Myocyte (in vitro differentiated cells): ENCODE measurements around the gene OR2T6. TPM values are rescaled to one million over a fixed set of nuclear protein-coding genes. Genes with fewer than 3 reads are reported as not detected.
"Not testable (repeated sequence)": the region's sequence is repeated elsewhere in the genome, so short reads cannot be mapped to it uniquely, and the experiment has no call there.

Source experiments
- DNase-seq: peaks from one replicate; pipeline ENCODE4 v3.0.0-alpha.2; 2012; ENCODE audit warnings: low read depth
- polyA plus RNA-seq: library from polyadenylated mRNA; unstranded; fragments of >200 nt; gene quantifications from one replicate; pipeline ENCODE4 v1.2.1, GENCODE V29; 2012; ENCODE audit warnings: missing spikeins
- total RNA-seq: library from RNA; depleted of rRNA; stranded (reverse); fragments of >200 nt; gene quantifications from 2 replicates; pipeline ENCODE4 v1.2.3, GENCODE V29; 2014

Gene OR2T6, protein sequence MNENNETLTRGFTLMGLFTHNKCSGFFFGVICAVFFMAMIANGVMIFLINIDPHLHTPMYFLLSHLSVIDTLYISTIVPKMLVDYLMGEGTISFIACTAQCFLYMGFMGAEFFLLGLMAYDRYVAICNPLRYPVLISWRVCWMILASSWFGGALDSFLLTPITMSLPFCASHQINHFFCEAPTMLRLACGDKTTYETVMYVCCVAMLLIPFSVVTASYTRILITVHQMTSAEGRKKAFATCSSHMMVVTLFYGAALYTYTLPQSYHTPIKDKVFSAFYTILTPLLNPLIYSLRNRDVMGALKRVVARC
- total RNA-seq: not detected in 2 replicates
- not detected for polyA plus RNA-seq

DNA sequence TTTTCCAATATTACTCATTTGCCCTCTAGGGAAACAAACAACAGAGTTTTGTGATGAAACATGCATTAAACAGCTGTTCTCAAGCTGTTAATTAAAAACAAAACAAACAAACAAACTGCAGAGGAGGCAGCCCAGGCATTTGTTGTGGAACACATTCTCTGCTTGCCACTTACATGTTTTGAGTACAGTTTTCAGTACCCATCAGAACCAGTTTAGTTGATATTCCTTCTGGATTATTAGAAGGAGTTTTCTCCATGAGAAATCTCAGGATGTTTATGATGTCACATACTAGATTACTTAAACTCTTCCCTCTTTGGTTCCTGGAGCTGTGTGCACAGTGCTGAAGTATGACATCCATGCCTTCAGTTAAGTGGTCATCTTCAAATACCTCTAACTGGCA lies at the start of gene OR2T6:
OR2T6 (plus strand) TSS at position 301 of the 400 bp plus-strand sequence. CDS start 11,863 bp downstream, outside the sequence.
- DNase-seq: no peak

DNA sequence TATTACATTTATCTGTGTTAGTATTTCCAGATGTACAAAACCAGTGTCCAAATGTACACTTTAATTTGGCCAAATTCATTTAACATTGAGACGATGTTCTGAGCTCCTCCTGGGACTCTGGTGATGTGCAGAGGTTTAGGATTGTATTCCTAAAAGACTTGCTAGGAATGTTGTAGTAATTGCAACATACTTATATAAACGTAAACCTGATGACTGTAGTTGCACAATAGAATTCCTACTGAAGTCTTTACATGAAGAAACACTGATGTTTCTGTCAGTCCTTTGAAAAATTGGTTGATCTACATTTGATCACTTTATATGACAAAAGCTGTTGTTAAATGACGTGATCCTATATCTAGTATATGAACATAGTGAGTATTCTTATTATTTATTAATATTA lies 32.1 kb upstream of the OR2T6 start:
- DNase-seq: no peak

DNA sequence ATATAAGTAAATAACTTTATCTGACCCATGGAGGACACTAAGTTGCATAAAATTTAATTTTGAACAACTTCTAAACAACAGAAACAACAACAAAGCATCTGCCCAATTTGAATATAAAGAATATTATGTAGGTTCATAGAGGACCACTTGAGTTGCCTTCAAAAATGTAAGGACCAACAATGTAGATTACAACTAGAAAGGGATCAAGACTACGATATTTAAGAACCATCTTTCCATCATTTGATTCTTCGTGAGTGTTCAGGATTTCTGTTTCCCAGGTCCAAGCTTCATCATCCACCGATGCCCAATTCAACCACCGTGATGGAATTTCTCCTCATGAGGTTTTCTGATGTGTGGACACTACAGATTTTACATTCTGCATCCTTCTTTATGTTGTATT lies 27.1 kb upstream of the OR2T6 start, which contains the start of gene OR14C36:
OR14C36 (plus strand) TSS at position 301 of the 400 bp plus-strand sequence; CDS start at position 301, 0 bp downstream.
- no peak for DNase-seq

DNA sequence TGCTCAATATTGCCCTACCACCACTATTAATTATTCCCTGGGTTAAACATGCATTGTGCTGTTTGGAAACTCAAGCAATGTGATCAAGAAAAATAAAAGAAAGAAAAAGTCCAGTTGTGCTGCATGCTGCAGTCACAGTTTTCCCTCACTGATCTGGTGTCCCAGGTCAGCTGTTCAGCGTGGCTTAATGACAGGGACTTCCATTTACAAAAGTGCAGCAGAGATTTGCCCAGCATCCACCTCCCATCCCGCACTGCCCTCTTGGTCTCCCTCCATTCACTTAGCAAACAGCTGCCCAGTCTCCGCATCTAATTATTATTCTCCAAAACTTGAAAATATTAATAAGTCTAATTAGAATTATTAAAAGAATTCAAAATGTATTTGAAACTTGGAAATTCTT lies 16.1 kb upstream of the OR2T6 start:
- no peak for DNase-seq

DNA sequence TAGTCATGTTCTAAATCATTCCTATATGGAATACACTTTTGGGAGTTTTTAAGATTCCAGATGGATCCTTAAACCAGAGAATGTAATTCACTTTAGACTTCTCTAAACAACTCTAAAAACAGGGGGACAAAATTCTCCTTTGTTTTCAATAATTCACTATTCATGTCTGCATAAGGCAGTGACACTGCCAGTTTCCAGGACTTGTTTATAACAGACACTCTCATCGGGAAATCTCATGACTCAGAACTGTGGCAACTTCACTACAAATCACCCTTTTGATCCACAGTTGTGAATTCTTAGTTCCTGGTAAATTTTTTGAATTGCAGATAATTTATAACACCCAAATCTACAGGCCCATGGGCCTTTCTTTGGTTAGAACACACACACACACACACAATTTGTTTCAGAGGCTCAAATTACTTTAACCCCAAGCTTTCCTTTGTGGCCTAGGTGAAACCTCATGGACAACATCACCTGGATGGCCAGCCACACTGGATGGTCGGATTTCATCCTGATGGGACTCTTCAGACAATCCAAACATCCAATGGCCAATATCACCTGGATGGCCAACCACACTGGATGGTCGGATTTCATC lies 14.3 kb upstream of the OR2T6 start, which contains the start of gene OR2T4:
OR2T4 (plus strand) TSS at position 545 of the 595 bp plus-strand sequence; CDS start at position 545, 0 bp downstream.
- no peak for DNase-seq

DNA sequence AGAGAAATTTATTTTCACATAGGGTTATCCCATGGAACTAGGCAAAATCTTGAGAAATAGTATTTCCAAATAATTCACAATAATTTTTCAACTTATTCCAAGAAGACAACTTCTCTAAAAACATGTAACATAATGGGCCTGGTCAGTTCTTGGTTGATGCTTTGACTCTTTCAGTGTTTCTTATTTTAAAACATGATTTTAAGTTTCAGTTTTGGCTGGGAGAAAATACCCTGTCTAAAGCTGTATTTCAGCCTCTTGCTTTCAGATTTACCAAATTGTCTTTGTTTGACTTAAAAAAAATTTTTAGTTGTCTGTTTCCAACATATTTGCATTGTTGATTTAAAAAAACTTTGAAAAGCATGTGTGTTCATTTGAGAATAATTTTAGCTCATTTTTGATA lies 8.9 kb upstream of the OR2T6 start:
- no peak for DNase-seq

DNA sequence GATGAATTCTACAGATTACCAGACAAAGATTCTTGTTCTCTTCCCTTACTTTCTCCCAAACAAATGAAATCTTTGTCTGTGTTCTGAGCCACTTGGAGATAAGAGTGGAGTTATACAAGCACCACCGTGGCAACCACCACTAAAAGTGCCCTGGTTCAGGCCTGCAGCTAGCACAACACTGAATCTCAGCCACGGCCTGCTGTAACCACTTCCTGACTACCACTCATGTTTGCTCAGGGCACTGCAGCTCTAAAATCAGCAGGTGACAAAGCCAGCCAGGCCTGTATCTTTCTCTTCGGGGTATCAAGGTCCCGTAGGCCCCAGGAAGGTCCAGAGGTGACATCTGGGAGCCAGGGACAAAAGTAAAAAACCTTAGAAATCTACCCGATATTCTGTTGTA lies 3.2 kb upstream of the OR2T6 start:
- DNase-seq: no peak

DNA sequence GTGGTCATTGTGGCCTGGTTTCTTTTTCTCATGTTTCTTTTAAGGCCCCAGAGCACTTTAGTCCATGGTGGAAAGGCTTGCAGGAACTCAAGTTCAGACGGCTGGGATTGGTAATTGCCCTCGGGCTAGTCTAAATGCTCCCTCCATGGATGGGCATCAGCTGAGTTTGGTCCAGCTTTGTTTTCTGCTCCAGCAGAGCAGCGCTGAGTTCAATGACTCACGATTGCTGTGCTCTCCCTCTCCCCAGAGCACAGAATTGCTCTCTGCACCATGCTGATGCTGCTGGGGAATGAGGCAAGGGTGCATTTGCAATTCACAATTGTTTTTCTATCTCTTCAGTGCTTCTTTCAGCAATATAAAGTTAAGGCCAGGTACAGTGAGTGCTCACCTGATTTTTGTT lies 1.8 kb upstream of the OR2T6 start:
- DNase-seq: no peak

DNA sequence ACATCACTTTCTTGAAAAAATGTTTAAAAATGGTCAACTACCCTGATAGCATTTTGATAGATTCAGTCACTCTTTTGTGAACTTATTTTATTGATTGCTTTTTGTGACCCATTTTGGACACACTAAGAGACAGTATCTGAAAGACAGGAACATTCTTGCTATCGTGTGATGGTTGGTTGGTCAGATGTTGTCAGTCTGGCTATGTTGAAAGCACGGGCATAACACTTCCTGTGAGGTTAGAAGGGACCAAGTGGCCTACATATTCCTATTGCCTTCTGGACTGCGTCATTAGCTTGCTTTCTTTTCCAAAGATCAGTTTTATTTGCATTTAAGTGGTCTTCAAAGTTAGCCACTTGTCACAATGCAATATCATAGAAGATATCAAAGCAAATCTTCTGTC lies 1.4 kb downstream of the OR2T6 start:
- no peak for DNase-seq

DNA sequence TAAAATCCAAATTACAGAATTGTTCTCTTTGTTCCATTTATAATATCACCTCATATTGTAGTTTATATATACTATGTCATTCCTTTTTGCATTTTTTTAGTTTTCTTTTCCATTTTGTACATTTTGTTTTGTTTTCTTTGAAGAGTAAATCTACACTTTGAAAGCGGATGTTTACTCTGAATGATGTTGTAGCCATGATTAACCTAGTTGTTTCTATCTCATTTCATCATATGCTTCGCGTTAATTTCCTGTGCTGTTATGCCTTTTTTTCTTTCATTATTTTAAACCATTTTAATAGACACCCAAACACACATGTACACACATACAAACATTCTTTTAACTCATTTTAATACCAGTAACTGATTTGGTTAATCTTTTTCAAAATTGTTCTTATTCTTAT lies 5.3 kb downstream of the OR2T6 start:
- no peak for DNase-seq

DNA sequence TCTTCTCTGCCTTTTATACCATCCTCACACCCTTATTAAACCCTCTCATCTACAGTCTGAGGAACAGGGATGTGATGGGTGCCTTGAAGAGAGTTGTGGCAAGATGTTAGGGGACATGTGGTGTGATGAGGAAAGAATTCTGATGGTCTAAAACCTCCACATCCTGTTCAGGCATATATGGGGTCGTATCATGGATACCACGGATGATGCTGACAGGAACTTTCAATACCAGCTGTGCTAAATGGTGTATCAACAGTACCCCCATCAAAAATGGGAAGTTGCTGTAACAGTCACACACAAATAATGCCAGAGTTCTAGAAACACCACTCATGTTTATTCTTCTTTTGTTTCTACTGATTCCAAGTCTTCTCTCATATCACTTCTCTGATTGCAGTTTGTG lies 12.9 kb downstream of the OR2T6 start:
- DNase-seq: no peak

DNA sequence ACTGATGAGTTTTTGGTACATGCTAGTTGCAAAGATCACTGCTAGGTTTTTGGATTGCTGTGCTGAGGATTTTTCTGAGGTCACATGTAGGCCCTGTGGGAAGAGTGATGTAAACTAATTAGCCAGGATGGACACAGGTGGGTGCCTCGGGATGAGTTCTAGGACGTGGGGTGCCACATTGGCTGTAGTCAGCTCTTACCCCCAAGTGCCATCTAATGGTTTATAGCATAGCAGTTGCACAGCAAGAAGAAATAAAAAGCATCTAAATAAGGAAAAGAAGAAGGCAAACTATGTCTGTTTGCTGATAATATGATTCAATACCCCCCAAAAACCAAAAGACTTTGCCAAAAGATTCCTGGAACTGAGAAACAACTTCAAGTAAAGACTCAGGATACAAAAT lies 17.5 kb downstream of the OR2T6 start:
- DNase-seq: no peak

DNA sequence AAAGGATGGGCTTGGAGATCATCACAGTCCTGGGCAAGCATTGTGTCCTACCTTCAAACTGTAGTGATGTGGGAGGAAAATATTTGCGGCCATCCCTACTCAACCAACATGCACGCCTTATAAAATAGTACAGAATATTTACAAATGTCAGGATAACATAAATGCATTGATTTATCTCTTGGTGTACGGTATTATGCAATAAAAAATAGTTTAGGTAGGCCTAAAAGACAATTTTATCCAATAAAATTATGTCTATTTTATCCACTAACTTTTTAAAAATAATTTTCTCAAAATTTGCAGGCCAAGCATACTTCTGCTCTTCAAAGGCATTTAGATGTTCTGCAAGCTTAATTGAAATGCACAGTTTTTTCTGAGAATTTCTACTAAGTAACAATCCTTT lies 27.2 kb downstream of the OR2T6 start, which contains the start of gene OR2T1:
OR2T1 (plus strand) TSS at position 301 of the 400 bp plus-strand sequence. CDS start 3,100 bp downstream, outside the sequence.
- no peak for DNase-seq

DNA sequence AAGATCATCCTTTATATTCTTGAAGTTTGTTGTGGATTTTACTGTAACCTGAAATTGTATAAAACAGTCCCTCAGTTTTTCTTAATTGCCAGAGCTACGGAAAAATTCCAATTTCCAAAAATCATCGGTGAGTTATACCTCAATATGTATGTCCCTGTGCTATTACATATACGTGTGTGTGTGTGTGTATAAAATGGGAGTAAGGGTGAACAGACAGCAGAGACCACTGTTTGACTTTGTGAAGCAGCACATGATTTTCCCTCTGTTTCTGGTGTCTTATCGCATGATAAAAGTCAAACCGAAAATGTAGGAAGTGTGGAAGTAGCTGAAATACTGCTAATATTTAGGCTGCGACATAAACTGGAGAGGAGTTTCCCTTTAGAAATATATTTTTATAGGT lies 28.5 kb downstream of the OR2T6 start:
- no peak for DNase-seq

DNA sequence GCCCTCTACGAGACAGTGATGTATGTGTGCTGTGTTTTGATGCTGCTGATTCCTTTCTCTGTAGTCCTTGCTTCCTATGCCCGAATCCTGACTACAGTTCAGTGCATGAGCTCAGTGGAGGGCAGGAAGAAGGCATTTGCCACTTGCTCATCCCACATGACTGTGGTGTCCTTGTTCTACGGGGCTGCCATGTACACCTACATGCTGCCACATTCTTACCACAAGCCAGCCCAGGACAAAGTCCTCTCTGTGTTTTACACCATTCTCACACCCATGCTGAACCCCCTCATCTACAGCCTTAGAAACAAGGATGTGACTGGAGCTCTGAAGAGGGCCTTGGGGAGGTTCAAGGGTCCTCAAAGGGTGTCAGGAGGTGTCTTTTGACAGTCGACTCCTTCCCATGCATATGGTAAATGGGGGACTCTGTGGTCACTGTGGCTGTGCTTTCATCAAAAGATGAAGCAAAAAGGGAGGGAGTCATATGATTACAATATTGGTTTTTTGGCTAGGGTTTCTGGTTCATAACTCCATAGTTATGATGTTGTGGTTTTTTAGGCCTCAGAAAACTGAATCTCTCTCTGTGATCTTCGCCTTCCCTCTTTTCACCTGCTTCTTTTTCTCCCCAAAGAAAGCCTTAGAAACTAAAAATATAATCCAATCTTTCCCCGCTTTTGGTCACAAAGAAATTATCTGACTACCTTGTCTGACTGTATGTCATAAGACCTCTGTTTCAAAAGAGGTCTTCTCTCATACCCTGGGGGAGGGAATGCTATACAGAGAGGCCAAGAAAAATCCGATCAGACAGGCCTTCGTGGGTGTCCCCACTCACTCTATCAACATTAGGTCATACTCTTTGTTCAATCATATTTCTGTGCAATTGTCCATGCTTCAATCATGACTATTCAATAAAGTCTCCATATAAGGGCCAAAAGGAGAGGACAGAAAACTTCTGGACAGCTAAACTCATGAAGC lies 31.5 kb downstream of the OR2T6 start:
- no peak for DNase-seq

DNA sequence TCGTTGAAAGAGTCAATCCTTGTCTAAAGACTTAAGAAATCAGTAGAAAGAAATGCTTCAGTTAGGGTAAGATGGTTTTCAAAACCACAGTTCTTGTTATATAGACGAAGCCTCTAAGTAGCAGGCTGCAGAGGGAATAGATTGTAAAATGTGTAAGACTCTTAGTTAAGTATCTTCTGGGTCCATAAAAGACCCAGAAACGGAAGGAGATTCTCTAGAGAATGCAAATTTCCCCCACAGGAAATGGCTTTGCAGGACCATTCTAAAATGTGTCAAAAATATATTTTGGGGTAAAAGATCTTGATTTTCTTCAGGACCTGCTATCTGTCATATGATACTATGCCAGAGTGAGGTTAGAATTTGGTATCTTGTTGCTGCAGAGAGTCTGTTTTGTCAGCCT lies 40.7 kb downstream of the OR2T6 start:
- no peak for DNase-seq

DNA sequence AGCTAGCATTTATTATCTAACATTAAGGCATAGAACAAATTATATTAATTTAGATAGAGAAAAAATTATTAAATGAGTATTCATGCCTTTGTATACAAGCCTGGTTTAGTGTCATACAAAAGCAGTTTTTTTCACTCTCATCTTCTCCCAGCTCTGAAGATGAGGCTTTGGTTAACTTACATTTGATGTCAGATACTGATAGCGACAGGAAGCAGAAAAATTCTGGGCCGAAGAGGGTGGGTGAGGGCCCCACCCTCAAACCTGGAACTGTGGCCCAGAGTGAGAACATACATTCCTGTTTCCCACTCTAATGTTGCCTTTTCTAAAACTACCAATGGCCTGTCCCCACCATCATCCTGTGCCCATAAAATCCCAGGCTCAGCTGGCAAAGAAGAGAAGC lies 42.3 kb downstream of the OR2T6 start:
- DNase-seq: no peak

DNA sequence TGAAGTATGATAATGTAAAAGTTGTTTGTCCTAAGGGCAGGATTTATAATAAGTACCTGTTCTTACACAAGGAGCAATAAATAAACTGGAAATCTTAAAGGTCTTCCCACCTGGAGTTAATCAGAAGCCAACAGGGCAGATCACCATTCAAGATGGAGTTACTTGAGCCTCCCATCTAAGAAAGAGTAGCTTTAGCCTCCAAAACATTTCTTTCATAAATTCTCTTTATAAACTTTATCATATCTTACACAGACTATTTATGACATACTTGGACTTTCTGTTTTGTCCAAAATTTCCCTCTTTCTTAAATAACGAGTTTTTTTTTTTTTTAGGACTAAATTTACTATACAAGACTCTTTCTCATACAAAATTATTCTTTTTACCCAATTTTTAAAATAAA lies 45.8 kb downstream of the OR2T6 start:
- DNase-seq: peak; percentile 2

DNA sequence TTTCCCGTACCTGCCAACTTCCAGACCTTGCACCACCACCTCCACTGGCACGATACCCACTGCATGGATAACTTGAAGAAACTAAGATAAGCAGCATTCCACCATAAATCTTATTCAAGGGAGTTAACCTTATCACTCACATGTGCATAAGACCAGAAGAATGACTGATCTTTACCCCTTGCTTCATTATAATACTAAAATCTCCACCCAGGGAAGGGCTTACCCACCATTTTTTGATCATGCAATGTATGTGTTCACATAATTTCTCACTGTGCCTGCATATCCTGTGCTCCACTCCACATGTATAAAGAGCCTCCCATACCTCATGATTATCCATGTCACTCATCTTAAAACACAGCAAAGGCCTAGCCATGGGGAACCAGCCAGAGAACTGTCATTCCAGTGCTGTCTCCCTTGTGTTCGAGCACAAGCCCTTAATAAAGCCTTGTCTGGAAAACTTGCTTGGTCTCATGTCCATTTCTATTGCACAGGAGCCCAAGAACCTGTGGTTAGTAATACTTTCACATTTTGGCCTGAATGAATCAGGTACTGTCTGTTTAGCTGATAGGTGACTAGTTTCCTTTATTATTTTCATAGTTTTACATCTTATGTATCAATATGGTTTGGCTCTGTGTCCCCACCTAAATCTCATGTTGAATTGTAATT lies 52.1 kb downstream of the OR2T6 start:
- not testable (repeated sequence) for DNase-seq

DNA sequence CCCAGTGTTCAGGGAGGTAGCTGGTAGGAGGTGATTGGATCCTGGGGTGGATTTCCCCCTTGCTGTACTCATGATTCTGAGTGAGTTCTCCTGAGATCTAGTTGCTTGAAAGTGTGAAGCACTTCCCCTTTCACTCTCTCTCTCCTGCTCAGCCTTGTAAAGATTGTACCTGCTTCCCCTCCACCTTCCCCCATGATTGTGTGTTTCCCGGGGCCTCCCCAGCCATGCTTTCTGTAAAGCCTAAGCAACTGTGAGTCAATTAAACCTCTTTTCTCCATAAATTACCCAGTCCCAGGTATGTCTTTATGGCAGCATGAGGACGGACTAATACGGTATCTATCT lies 52.6 kb downstream of the OR2T6 start:
- not testable (repeated sequence) for DNase-seq

DNA sequence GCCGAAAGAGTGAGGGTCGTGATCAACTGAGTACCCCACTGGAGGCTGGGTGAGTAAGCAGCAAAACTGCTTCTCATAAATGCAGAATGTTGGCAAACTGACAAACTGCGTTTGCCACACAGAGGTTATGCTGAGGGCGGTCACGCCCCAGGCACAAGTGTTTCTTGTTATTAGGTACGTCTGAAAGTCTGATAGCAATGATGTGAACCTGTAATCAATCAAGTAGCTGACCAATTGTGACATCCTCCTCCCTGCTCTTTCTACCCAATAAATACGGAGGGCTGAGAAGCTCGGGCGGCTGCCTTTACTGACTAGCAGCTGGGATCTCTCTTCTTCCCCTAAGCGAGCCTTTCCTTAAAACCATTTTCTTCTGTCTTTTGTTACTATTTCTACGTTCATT lies 56.1 kb downstream of the OR2T6 start:
- DNase-seq: not testable (repeated sequence)
